Fibroblast of mammary gland (primary cell): ENCODE measurements around the gene TMUB2.

Experiments used
- DNase-seq: peaks from one replicate; pipeline ENCODE4 v3.0.0-alpha.2; 2010; ENCODE audit warnings: low read depth
- H3K4me3 ChIP-seq: 2 replicates; pipeline ENCODE4 v1.5.1; 2011; ENCODE audit warnings: low read depth, mild to moderate bottlenecking, low read length, moderate library complexity; ENCODE audit not compliant: control insufficient read depth
- TF ChIP-seq, protein P1 (sequence below): conservative IDR thresholded peaks from 2 replicates; pipeline ENCODE4 v1.5.1; 2011; ENCODE audit warnings: low read depth, low read length, inconsistent platforms; ENCODE audit not compliant: control insufficient read depth, insufficient read depth

Gene TMUB2

GRCh38 chr17:44197980-44198720 is 11.4 kb downstream of the TMUB2 start:
- TF ChIP-seq, protein P1, sequence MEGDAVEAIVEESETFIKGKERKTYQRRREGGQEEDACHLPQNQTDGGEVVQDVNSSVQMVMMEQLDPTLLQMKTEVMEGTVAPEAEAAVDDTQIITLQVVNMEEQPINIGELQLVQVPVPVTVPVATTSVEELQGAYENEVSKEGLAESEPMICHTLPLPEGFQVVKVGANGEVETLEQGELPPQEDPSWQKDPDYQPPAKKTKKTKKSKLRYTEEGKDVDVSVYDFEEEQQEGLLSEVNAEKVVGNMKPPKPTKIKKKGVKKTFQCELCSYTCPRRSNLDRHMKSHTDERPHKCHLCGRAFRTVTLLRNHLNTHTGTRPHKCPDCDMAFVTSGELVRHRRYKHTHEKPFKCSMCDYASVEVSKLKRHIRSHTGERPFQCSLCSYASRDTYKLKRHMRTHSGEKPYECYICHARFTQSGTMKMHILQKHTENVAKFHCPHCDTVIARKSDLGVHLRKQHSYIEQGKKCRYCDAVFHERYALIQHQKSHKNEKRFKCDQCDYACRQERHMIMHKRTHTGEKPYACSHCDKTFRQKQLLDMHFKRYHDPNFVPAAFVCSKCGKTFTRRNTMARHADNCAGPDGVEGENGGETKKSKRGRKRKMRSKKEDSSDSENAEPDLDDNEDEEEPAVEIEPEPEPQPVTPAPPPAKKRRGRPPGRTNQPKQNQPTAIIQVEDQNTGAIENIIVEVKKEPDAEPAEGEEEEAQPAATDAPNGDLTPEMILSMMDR, result peak; percentile 14
- H3K4me3 ChIP-seq, result peak overlapping the region; percentile 76
- DNase-seq, result peak; percentile 76

- no peak for DNase-seq
- peak overlapping the region; percentile 76 for H3K4me3 ChIP-seq
- TF ChIP-seq, protein P1, result no peak
Measured at GRCh38 chr17:44198721-44199552, 12.2 kb downstream of the TMUB2 start.

DNA sequence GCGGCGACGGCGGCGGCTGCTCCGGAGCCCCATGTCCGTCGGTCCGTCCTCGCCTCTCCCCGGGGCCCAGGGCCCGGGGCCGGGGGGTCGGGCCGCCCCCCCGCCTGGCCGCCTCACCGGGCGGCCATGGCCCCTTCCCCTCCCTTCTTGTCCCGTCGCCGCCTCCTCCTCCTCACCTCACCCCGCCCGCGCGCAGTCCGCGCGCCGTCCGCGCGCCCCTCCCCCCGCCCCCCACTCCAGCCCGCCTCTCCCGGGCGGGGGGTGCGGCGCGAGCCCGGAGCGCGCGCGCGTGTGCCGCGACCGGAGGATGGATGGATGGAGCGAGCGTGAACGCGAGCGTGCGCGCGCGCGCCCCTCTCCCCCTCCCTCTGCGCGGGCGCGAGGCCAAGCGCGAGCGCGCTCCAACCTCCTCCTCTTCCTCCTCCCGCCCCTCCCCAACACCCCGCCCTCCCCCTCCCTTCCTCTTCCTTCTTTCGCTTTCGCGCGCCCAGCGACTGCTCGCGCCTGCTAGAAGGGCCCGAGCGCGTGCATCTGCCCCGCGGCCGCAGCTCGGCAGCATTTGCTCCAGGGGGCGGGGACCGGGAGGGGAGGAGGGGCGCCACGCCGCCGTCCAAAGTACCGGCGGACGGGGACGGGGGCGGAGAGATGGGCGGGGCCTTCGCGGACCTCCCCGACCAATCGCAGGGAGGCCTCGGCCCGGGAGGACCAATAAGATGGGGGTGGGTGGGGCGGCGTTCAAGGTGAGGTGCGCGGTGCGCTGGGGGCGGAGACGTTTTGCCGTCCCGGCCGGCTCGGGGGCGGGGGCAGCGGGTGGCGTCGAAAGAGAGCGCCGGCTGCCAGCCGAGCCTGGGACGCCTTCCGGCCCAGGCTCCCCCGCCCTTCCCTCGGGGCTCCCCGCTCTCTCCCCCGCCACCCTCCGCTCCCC is 13.0 kb downstream of the TMUB2 start, which contains the start of gene ATXN7L3:
TSS of gene ATXN7L3 (minus strand) at position 332 of the 925 bp plus-strand sequence. CDS start 1,814 bp downstream, outside the sequence.
- H3K4me3 ChIP-seq, result peak within 1 kb of the TSS; percentile 76
- peak; percentile 96 for DNase-seq
- TF ChIP-seq, protein P1, result no peak

GRCh38 chr17:44200478-44201155 is 13.8 kb downstream of the TMUB2 start:
- H3K4me3 ChIP-seq, result peak overlapping the region; percentile 66
- no peak for DNase-seq
- TF ChIP-seq, protein P1, result no peak

- no peak for DNase-seq
- TF ChIP-seq, protein P1, result no peak
- H3K4me3 ChIP-seq, result no peak overlapping the region
Measured at GRCh38 chr17:44202756-44203155, 16.0 kb downstream of the TMUB2 start.
